A549 (cell line): ENCODE results near the gene PIK3CD.

Experiments
- HOXB5 ChIP-seq: fragments of 250-450 bp; sonication (Bioruptor Pico); IDR thresholded peaks from 2 replicates; pipeline ENCODE4 v1.5.0; 2020; ENCODE audit warnings: mild to moderate bottlenecking, moderate library complexity
- MAZ ChIP-seq: fragments of 150-350 bp; IDR thresholded peaks from 2 replicates; pipeline ENCODE4 v1.6.1; 2014; ENCODE audit warnings: antibody characterized with exemption, low read depth, low read length, borderline replicate concordance
- NR3C1 ChIP-seq: fragments of >200 bp; sonication (Bioruptor Twin); formaldehyde crosslinking; IDR thresholded peaks from 3 replicates; pipeline ENCODE4 v1.6.1; 2017
- PHF8 ChIP-seq: fragments of 200-600 bp; sonication (generic); IDR thresholded peaks from 2 replicates; pipeline ENCODE4 v1.6.1; 2016; ENCODE audit warnings: low read depth, mild to moderate bottlenecking, antibody characterized with exemption, moderate library complexity, borderline replicate concordance
- POLR2A ChIP-seq: IDR thresholded peaks from 2 replicates; pipeline ENCODE4 v1.6.1; 2012; ENCODE audit warnings: mild to moderate bottlenecking, low read length
- RCOR1 ChIP-seq: fragments of 150-350 bp; IDR thresholded peaks from 2 replicates; pipeline ENCODE4 v1.6.1; 2014; ENCODE audit warnings: antibody characterized with exemption, low read length, low read depth
- TF ChIP-seq, protein P1 (sequence below): fragments of >200 bp; sonication (Bioruptor Twin); formaldehyde crosslinking; IDR thresholded peaks from 3 replicates; pipeline ENCODE4 v1.5.1; 2016
- TF ChIP-seq, protein P2 (sequence below): fragments of 200-600 bp; sonication (generic); IDR thresholded peaks from 2 replicates; pipeline ENCODE4 v1.6.1; 2016; ENCODE audit warnings: antibody characterized with exemption, mild to moderate bottlenecking, moderate library complexity

- TF ChIP-seq, protein P1, sequence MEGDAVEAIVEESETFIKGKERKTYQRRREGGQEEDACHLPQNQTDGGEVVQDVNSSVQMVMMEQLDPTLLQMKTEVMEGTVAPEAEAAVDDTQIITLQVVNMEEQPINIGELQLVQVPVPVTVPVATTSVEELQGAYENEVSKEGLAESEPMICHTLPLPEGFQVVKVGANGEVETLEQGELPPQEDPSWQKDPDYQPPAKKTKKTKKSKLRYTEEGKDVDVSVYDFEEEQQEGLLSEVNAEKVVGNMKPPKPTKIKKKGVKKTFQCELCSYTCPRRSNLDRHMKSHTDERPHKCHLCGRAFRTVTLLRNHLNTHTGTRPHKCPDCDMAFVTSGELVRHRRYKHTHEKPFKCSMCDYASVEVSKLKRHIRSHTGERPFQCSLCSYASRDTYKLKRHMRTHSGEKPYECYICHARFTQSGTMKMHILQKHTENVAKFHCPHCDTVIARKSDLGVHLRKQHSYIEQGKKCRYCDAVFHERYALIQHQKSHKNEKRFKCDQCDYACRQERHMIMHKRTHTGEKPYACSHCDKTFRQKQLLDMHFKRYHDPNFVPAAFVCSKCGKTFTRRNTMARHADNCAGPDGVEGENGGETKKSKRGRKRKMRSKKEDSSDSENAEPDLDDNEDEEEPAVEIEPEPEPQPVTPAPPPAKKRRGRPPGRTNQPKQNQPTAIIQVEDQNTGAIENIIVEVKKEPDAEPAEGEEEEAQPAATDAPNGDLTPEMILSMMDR: no peak
- TF ChIP-seq, protein P2, sequence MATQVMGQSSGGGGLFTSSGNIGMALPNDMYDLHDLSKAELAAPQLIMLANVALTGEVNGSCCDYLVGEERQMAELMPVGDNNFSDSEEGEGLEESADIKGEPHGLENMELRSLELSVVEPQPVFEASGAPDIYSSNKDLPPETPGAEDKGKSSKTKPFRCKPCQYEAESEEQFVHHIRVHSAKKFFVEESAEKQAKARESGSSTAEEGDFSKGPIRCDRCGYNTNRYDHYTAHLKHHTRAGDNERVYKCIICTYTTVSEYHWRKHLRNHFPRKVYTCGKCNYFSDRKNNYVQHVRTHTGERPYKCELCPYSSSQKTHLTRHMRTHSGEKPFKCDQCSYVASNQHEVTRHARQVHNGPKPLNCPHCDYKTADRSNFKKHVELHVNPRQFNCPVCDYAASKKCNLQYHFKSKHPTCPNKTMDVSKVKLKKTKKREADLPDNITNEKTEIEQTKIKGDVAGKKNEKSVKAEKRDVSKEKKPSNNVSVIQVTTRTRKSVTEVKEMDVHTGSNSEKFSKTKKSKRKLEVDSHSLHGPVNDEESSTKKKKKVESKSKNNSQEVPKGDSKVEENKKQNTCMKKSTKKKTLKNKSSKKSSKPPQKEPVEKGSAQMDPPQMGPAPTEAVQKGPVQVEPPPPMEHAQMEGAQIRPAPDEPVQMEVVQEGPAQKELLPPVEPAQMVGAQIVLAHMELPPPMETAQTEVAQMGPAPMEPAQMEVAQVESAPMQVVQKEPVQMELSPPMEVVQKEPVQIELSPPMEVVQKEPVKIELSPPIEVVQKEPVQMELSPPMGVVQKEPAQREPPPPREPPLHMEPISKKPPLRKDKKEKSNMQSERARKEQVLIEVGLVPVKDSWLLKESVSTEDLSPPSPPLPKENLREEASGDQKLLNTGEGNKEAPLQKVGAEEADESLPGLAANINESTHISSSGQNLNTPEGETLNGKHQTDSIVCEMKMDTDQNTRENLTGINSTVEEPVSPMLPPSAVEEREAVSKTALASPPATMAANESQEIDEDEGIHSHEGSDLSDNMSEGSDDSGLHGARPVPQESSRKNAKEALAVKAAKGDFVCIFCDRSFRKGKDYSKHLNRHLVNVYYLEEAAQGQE: no peak
- TF ChIP-seq POLR2A (no peak), PHF8 (no peak), HOXB5 (CRISPR knock-in tag) (no peak), NR3C1 (no peak), RCOR1 (no peak), MAZ (no peak)
These were observed 47.8 kb downstream of the PIK3CD start for GRCh38 chr1:9699361-9699760.
